Osteocyte (in vitro differentiated cells): ENCODE results near the gene RD3L. TPM values are rescaled to one million over a fixed set of nuclear protein-coding genes. Genes with fewer than 3 reads are reported as not detected.

Experiments used
- DNase-seq: peaks from one replicate; pipeline ENCODE4 v3.0.0; 2021; ENCODE audit warnings: mixed read lengths; ENCODE audit not compliant: unreplicated experiment; ENCODE audit errors: extremely low spot score
- H3K27ac Mint-ChIP-seq: one replicate; pipeline ENCODE4 v1.8.0; 2021; ENCODE audit warnings: mild to moderate bottlenecking, mixed read lengths; ENCODE audit not compliant: unreplicated experiment
- H3K27me3 Mint-ChIP-seq: one replicate; pipeline ENCODE4 v1.8.0; 2021; ENCODE audit warnings: mixed read lengths; ENCODE audit not compliant: unreplicated experiment
- H3K36me3 Mint-ChIP-seq: one replicate; pipeline ENCODE4 v1.8.0; 2021; ENCODE audit warnings: mixed read lengths; ENCODE audit not compliant: unreplicated experiment
- H3K4me1 Mint-ChIP-seq: one replicate; pipeline ENCODE4 v1.8.0; 2021; ENCODE audit warnings: mixed read lengths; ENCODE audit not compliant: unreplicated experiment
- H3K4me3 Mint-ChIP-seq: one replicate; pipeline ENCODE4 v1.8.0; 2021; ENCODE audit warnings: mild to moderate bottlenecking, moderate library complexity, mixed read lengths; ENCODE audit not compliant: unreplicated experiment
- H3K9me3 Mint-ChIP-seq: one replicate; pipeline ENCODE4 v1.8.0; 2021; ENCODE audit warnings: mixed read lengths; ENCODE audit not compliant: unreplicated experiment
- CTCF ChIP-seq: fragments of 200-600 bp; sonication (generic); IDR thresholded peaks from 2 replicates; pipeline ENCODE4 v1.5.0; 2021; ENCODE audit warnings: antibody characterized with exemption, mild to moderate bottlenecking, moderate library complexity
- total RNA-seq: library from RNA; stranded (reverse); gene quantifications from 2 replicates; pipeline ENCODE4 v1.2.1, GENCODE V29; 2021

The RD3L gene
- total RNA-seq, 1 donor from 2014 or later: not detected

GRCh38 chr14:103974575-103974974 lies 32.2 kb upstream of the RD3L start:
- Mint-ChIP-seq H3K4me1 (no peaks in the 10 kb centered on the region), H3K27me3 (peaks cover 19% of the 10 kb centered on the region), H3K4me3 (no peak overlapping the region), H3K9me3 (peaks cover 4% of the 10 kb centered on the region), H3K36me3 (no peaks in the 10 kb centered on the region), H3K27ac (no peak overlapping the region)
- no peak for TF ChIP-seq CTCF
- no peak for DNase-seq

GRCh38 chr14:103973354-103973753 lies 31.0 kb upstream of the RD3L start:
- TF ChIP-seq CTCF: no peak
- no peak for DNase-seq
- Mint-ChIP-seq H3K4me1 (no peaks in the 10 kb centered on the region), H3K36me3 (no peaks in the 10 kb centered on the region), H3K27ac (no peak overlapping the region), H3K4me3 (no peak overlapping the region), H3K27me3 (peaks cover 15% of the 10 kb centered on the region), H3K9me3 (peaks cover 4% of the 10 kb centered on the region)

- H3K36me3 Mint-ChIP-seq: no peaks in the 10 kb centered on the region
- no peak for DNase-seq
- no peak overlapping the region for H3K4me3 Mint-ChIP-seq
- H3K9me3 Mint-ChIP-seq: no peaks in the 10 kb centered on the region
- H3K27me3 Mint-ChIP-seq: peaks cover 8% of the 10 kb centered on the region
- H3K4me1 Mint-ChIP-seq: no peaks in the 10 kb centered on the region
- no peak overlapping the region for H3K27ac Mint-ChIP-seq
- TF ChIP-seq CTCF: no peak
These were observed 27.6 kb upstream of the RD3L start for GRCh38 chr14:103969961-103970360.

GRCh38 chr14:103966631-103967030 lies 24.3 kb upstream of the RD3L start:
- H3K36me3 Mint-ChIP-seq: no peaks in the 10 kb centered on the region
- H3K4me1 Mint-ChIP-seq: no peaks in the 10 kb centered on the region
- H3K4me3 Mint-ChIP-seq: no peak overlapping the region
- TF ChIP-seq CTCF: no peak
- H3K9me3 Mint-ChIP-seq: no peaks in the 10 kb centered on the region
- peaks cover 24% of the 10 kb centered on the region for H3K27me3 Mint-ChIP-seq
- no peak for DNase-seq
- no peak overlapping the region for H3K27ac Mint-ChIP-seq

- TF ChIP-seq CTCF: no peak
- H3K36me3 Mint-ChIP-seq: no peaks in the 10 kb centered on the region
- peaks cover 21% of the 10 kb centered on the region for H3K27me3 Mint-ChIP-seq
- no peak overlapping the region for H3K27ac Mint-ChIP-seq
- no peaks in the 10 kb centered on the region for H3K4me1 Mint-ChIP-seq
- no peak overlapping the region for H3K4me3 Mint-ChIP-seq
- H3K9me3 Mint-ChIP-seq: no peaks in the 10 kb centered on the region
- no peak for DNase-seq
These were observed 19.7 kb upstream of the RD3L start for GRCh38 chr14:103961928-103962578.
